ENCODE results near the gene MOGAT1.

The MOGAT1 gene

DNA sequence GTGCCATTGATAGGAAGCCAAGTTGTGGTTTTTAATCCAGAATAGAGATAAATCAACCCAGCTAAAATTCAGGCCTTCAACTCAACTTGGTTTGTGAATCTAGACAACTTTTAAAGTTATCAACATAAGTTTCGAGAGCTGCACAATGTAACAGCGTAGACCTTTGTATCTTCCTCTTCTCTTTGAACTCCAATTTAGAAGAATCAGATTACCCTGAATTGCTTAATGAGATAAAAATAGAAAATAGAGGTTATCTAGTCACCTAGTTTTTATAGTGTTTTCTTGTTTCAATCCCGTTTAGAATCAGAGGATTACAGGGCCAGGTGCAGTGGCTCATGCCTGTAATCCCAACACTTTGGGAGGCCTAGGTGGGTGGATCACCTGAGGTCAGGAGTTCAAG, 12.3 kb downstream of the MOGAT1 start:
- H3K79me2 ChIP-seq (ENCODE audit: insufficient read depth, low read length): no peaks in the 10 kb centered on the region
- TF ChIP-seq, protein P1, sequence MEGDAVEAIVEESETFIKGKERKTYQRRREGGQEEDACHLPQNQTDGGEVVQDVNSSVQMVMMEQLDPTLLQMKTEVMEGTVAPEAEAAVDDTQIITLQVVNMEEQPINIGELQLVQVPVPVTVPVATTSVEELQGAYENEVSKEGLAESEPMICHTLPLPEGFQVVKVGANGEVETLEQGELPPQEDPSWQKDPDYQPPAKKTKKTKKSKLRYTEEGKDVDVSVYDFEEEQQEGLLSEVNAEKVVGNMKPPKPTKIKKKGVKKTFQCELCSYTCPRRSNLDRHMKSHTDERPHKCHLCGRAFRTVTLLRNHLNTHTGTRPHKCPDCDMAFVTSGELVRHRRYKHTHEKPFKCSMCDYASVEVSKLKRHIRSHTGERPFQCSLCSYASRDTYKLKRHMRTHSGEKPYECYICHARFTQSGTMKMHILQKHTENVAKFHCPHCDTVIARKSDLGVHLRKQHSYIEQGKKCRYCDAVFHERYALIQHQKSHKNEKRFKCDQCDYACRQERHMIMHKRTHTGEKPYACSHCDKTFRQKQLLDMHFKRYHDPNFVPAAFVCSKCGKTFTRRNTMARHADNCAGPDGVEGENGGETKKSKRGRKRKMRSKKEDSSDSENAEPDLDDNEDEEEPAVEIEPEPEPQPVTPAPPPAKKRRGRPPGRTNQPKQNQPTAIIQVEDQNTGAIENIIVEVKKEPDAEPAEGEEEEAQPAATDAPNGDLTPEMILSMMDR (IDR thresholded peaks at IDR 0.05; ENCODE audit: insufficient read depth, low read length, poor library complexity, severe bottlenecking): no peak
- no peak for TF ChIP-seq EZH2phosphoT487 (conservative IDR thresholded peaks at IDR 0.05; ENCODE audit: low read length)
- H3K27ac ChIP-seq (ENCODE audit: low read depth, low read length): no peak overlapping the region
- H4K20me1 ChIP-seq (ENCODE audit: low read depth, low read length): no peaks in the 10 kb centered on the region
- no peaks in the 10 kb centered on the region for H3K9me3 ChIP-seq (ENCODE audit: insufficient read depth, low read length)
- no peaks in the 10 kb centered on the region for H3K36me3 ChIP-seq (ENCODE audit: low read length)
- no peak overlapping the region for H3K9ac ChIP-seq (ENCODE audit: low read length)
- no peak overlapping the region for H3K4me3 ChIP-seq (ENCODE audit: insufficient read depth, low read length, poor library complexity, severe bottlenecking)
- no peak overlapping the region for H2AFZ ChIP-seq (ENCODE audit: low read depth, low read length, severe bottlenecking)
- H3K27me3 ChIP-seq (ENCODE audit: low read length): no peaks in the 10 kb centered on the region
- H3K9me2 ChIP-seq (replicated peaks; ENCODE audit: insufficient read depth, low read length): no peaks in the 10 kb centered on the region
- H3F3A ChIP-seq (ENCODE audit: insufficient read depth): no peaks in the 10 kb centered on the region
- no peak overlapping the region for H3K4me2 ChIP-seq (ENCODE audit: low read depth, low read length, poor library complexity, severe bottlenecking)

DNA sequence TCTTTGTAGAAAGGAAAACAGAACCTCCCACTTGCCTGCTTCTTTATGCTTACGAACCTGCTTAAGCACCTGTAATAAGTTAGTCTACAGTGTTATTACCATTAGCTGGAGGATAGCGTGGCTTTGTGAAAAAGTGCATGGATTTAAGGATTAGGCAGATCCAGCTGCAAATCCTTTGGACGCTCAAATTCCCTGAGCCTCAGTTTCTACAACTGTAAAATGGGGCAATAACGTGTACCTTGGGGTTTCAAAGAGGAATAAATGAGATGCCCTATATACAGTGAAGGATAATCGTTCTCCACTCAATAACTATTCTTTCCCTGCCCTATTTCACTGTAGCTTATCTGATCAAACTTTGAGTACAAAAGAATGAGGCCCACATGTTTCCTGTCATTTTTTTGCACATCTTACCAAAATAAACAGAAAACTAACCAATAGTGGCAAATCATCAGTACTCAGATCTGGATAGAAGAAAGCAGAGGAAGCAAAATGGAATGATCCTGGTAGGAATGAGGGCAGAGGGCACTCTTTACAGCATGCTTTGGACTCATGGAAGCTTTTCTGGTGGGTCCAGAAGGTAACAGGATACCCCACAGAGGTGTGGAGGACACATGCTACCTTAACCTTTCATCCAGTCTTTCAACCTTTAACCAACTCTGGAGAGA, 14.8 kb downstream of the MOGAT1 start:
- no peaks in the 10 kb centered on the region for H3K36me3 ChIP-seq (ENCODE audit: low read length)
- H3K9ac ChIP-seq (ENCODE audit: low read length): no peak overlapping the region
- no peak overlapping the region for H3K27ac ChIP-seq (ENCODE audit: low read depth, low read length)
- no peaks in the 10 kb centered on the region for H3K9me3 ChIP-seq (ENCODE audit: insufficient read depth, low read length)
- H3K27me3 ChIP-seq (ENCODE audit: low read length): no peaks in the 10 kb centered on the region
- no peak overlapping the region for H3K4me2 ChIP-seq (ENCODE audit: low read depth, low read length, poor library complexity, severe bottlenecking)
- no peak overlapping the region for H2AFZ ChIP-seq (ENCODE audit: low read depth, low read length, severe bottlenecking)
- no peaks in the 10 kb centered on the region for H3K9me2 ChIP-seq (replicated peaks; ENCODE audit: insufficient read depth, low read length)
- no peaks in the 10 kb centered on the region for H4K20me1 ChIP-seq (ENCODE audit: low read depth, low read length)
- H3K4me3 ChIP-seq (ENCODE audit: insufficient read depth, low read length, poor library complexity, severe bottlenecking): no peak overlapping the region
- H3F3A ChIP-seq (ENCODE audit: insufficient read depth): no peaks in the 10 kb centered on the region
- H3K79me2 ChIP-seq (ENCODE audit: insufficient read depth, low read length): no peaks in the 10 kb centered on the region
- no peak for TF ChIP-seq EZH2phosphoT487 (conservative IDR thresholded peaks at IDR 0.05; ENCODE audit: low read length)
- TF ChIP-seq, protein P1 (IDR thresholded peaks at IDR 0.05; ENCODE audit: insufficient read depth, low read length, poor library complexity, severe bottlenecking): no peak

DNA sequence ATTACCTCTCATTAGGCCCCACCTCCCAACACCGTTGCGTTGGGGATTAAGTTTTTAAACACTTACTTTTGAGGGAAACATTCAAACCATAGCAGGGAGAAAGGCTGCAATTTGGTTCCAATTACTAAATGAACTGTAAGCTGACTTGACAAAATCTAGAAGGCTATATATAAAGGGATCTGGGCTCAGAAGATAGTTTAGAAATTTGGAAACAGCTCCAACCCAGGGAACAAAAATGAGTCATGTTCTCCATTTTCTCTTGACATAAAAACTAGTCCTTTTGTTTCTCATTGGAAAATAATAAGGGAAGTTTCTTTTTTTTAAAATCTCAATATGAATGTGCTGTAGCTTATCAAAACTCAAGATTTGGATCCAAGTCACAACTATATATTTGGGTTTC, 17.5 kb downstream of the MOGAT1 start:
- Histone ChIP-seq H3K27ac (ENCODE audit: low read depth, low read length) (no peak overlapping the region), H3K9ac (ENCODE audit: low read length) (no peak overlapping the region), H2AFZ (ENCODE audit: low read depth, low read length, severe bottlenecking) (no peak overlapping the region), H3K4me2 (ENCODE audit: low read depth, low read length, poor library complexity, severe bottlenecking) (no peak overlapping the region), H3K9me3 (ENCODE audit: insufficient read depth, low read length) (no peaks in the 10 kb centered on the region), H3K36me3 (ENCODE audit: low read length) (no peaks in the 10 kb centered on the region), H3K27me3 (ENCODE audit: low read length) (no peaks in the 10 kb centered on the region), H4K20me1 (ENCODE audit: low read depth, low read length) (no peaks in the 10 kb centered on the region), H3K9me2 (replicated peaks; ENCODE audit: insufficient read depth, low read length) (no peaks in the 10 kb centered on the region), H3K79me2 (ENCODE audit: insufficient read depth, low read length) (no peaks in the 10 kb centered on the region), H3K4me3 (ENCODE audit: insufficient read depth, low read length, poor library complexity, severe bottlenecking) (no peak overlapping the region), H3F3A (ENCODE audit: insufficient read depth) (no peaks in the 10 kb centered on the region)
- TF ChIP-seq, protein P1 (IDR thresholded peaks at IDR 0.05; ENCODE audit: insufficient read depth, low read length, poor library complexity, severe bottlenecking): no peak
- no peak for TF ChIP-seq EZH2phosphoT487 (conservative IDR thresholded peaks at IDR 0.05; ENCODE audit: low read length)

All from SU-DHL-6 (cell line).